ENCODE data around the gene C22orf23.

The C22orf23 gene

GRCh38 chr22:37970864-37971263 is 17.5 kb upstream of the C22orf23 start:
- H3K4me2 ChIP-seq = no peak overlapping the region

DNA sequence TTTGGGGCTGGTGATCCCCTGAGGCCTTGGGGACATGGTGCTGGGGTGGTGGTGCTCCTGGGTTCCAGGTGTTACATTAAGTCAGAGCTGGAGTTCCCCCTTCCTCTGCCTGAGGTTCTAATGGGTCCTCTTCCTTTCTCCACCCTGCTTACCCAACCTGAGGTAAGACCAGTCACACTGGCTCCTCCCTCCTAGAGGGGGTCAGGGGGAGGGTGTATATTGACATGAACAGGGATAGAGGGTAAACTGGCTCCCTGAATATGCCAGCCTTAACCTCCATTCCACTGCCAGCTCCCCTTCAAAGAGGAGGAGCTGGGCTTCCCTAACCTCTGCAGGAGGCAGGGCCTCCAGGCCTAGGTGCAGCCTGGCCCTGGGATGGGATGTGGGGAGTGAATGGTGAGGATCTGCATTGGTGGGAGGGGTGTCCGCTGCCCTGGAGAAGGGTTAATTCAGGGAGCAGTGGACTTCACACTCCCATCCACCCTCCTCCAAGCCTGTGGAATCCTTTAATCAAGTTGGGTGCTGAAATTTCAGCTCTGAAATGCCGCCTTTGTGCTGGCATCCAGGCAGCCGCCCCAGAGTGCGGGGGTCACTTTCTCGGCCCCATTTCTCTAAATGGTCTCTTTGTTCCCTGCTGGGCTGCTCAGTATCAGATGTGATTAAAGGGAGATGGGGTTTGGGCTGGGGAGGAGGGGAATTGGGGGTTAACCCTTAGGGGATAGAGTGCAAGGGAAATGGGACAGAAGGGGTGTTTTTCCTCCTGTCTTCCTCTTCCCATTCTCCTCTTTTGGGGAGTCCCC is 15.3 kb upstream of the C22orf23 start:
- H3K27ac ChIP-seq = no peak overlapping the region
- no peaks in the 10 kb centered on the region; the same call in 1 of the 2 replicates for H3K36me3 ChIP-seq (ENCODE audit: insufficient read depth)
- H3K4me3 ChIP-seq (IDR thresholded peaks at IDR 0.05; ENCODE audit: insufficient read depth, low read depth, low read length) = no peak overlapping the region
- H3K79me2 ChIP-seq (ENCODE audit: insufficient read depth, low read depth) = no peaks in the 10 kb centered on the region
- TF ChIP-seq, protein P1, sequence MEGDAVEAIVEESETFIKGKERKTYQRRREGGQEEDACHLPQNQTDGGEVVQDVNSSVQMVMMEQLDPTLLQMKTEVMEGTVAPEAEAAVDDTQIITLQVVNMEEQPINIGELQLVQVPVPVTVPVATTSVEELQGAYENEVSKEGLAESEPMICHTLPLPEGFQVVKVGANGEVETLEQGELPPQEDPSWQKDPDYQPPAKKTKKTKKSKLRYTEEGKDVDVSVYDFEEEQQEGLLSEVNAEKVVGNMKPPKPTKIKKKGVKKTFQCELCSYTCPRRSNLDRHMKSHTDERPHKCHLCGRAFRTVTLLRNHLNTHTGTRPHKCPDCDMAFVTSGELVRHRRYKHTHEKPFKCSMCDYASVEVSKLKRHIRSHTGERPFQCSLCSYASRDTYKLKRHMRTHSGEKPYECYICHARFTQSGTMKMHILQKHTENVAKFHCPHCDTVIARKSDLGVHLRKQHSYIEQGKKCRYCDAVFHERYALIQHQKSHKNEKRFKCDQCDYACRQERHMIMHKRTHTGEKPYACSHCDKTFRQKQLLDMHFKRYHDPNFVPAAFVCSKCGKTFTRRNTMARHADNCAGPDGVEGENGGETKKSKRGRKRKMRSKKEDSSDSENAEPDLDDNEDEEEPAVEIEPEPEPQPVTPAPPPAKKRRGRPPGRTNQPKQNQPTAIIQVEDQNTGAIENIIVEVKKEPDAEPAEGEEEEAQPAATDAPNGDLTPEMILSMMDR (conservative IDR thresholded peaks at IDR 0.05; ENCODE audit: low read depth, low read length) = no peak
- no peak overlapping the region for H2AFZ ChIP-seq (ENCODE audit: low read depth)
- no peak overlapping the region for H3K9ac ChIP-seq
- H3K4me1 ChIP-seq (ENCODE audit: low read depth, poor library complexity, severe bottlenecking) = peaks cover 14% of the 10 kb centered on the region
- H4K20me1 ChIP-seq (ENCODE audit: insufficient read depth) = no peaks in the 10 kb centered on the region
- H3K4me2 ChIP-seq = no peak overlapping the region
- H3K27me3 ChIP-seq (ENCODE audit: insufficient read depth, low read depth) = no peaks in the 10 kb centered on the region

More at GRCh38 chr22:37970864-37971263, 17.5 kb upstream of the C22orf23 start:
- Histone ChIP-seq H3K27me3 (ENCODE audit: insufficient read depth, low read depth) (no peaks in the 10 kb centered on the region), H3K27ac (no peak overlapping the region), H4K20me1 (ENCODE audit: insufficient read depth) (no peaks in the 10 kb centered on the region), H3K4me1 (ENCODE audit: low read depth, poor library complexity, severe bottlenecking) (no peaks in the 10 kb centered on the region), H3K9ac (no peak overlapping the region), H3K79me2 (ENCODE audit: insufficient read depth, low read depth) (no peaks in the 10 kb centered on the region), H3K4me3 (IDR thresholded peaks at IDR 0.05; ENCODE audit: insufficient read depth, low read depth, low read length) (no peak overlapping the region), H2AFZ (ENCODE audit: low read depth) (no peak overlapping the region), H3K36me3 (ENCODE audit: insufficient read depth) (no peaks in the 10 kb centered on the region; the same call in 1 of the 2 replicates)
- TF ChIP-seq, protein P1 (conservative IDR thresholded peaks at IDR 0.05; ENCODE audit: low read depth, low read length) = no peak

DNA sequence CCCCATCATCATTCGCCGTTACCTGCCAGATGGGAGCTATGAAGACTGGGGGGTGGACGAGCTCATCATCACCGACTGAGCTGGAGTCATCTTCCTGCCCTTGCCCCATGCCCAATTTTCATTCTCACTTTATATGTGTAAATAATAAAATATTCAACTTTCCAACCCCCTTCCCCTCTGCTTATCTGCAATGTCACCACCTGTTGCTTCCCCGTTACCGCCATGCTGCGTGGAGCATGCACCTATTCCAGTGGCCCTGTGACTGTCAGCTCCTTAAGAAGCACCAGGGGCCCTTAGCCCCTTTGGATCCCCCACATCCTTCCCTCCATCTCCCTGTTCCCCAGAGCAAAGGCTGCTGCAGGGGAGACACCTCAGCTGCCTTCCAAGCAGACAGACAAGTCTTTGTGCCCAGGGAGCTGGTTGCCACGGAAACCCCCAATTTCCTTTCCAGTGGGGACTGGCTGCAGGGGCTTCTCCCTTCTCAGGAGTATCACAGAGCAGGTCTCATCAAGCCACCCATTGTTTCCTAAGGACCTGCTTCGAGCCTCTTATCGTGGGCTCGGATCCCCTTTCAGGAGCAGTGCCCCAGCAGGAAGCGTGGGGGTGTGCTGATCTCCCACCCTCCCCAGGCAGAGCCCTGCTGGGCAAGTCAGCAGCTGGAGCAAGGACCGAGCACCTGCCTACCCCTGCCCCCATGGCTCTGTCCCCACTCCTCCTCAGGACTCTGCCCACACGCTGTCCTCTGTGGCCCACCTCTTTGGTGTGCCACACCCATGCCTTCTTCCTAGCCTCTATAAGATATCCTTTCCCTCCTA is 14.4 kb upstream of the C22orf23 start:
- Histone ChIP-seq H3K27ac (no peak overlapping the region), H3K9ac (no peak overlapping the region), H4K20me1 (ENCODE audit: insufficient read depth) (no peaks in the 10 kb centered on the region), H3K4me3 (IDR thresholded peaks at IDR 0.05; ENCODE audit: insufficient read depth, low read depth, low read length) (no peak overlapping the region), H3K27me3 (ENCODE audit: insufficient read depth, low read depth) (no peaks in the 10 kb centered on the region), H2AFZ (ENCODE audit: low read depth) (no peak overlapping the region), H3K36me3 (ENCODE audit: insufficient read depth) (no peaks in the 10 kb centered on the region; the same call in 1 of the 2 replicates), H3K4me1 (ENCODE audit: low read depth, poor library complexity, severe bottlenecking) (peaks cover 14% of the 10 kb centered on the region), H3K79me2 (ENCODE audit: insufficient read depth, low read depth) (no peaks in the 10 kb centered on the region), H3K4me2 (no peak overlapping the region)
- TF ChIP-seq, protein P1 (conservative IDR thresholded peaks at IDR 0.05; ENCODE audit: low read depth, low read length) = no peak

DNA sequence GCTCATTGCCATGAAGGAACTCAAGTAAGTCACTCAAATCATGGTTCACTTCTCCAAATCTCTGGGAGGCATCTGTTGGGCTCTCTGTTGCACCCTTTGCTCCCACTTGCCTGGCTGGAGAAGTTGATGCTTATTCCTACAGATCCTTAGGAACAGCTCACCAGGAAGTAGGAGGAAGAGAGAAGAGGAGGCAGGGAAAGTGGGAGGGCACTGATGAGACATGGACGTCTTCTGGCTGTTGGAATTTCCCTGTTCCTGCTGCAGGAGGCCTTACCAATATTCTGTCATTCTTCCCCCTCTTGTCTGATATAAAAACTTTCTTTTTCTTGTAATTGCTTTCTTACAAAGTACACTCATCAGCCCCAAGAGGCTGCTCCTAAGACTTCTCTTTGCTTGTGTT is 13.7 kb upstream of the C22orf23 start:
- peaks cover 14% of the 10 kb centered on the region for H3K4me1 ChIP-seq (ENCODE audit: low read depth, poor library complexity, severe bottlenecking)
- H3K79me2 ChIP-seq (ENCODE audit: insufficient read depth, low read depth) = no peaks in the 10 kb centered on the region
- H4K20me1 ChIP-seq (ENCODE audit: insufficient read depth) = no peaks in the 10 kb centered on the region
- H2AFZ ChIP-seq (ENCODE audit: low read depth) = no peak overlapping the region
- H3K9ac ChIP-seq = no peak overlapping the region
- H3K4me2 ChIP-seq = no peak overlapping the region
- no peaks in the 10 kb centered on the region for H3K27me3 ChIP-seq (ENCODE audit: insufficient read depth, low read depth)
- H3K36me3 ChIP-seq (ENCODE audit: insufficient read depth) = no peaks in the 10 kb centered on the region; the same call in 1 of the 2 replicates
- TF ChIP-seq, protein P1 (conservative IDR thresholded peaks at IDR 0.05; ENCODE audit: low read depth, low read length) = no peak
- H3K4me3 ChIP-seq (IDR thresholded peaks at IDR 0.05; ENCODE audit: insufficient read depth, low read depth, low read length) = no peak overlapping the region
- no peak overlapping the region for H3K27ac ChIP-seq
